GM21737 (cell line): ENCODE measurements around the gene PTPN3.

Experiments
- ATAC-seq: cut with Tn5 transposase; IDR thresholded peaks from one replicate; pipeline ENCODE4 v1.9.1; 2021; ENCODE audit warnings: mild to moderate bottlenecking, moderate library complexity; ENCODE audit not compliant: unreplicated experiment

PTPN3 gene

GRCh38 chr9:109504689-109505088 lies 6.6 kb upstream of the PTPN3 start:
- no peak for ATAC-seq

- no peak for ATAC-seq
These were observed 2.4 kb upstream of the PTPN3 start for GRCh38 chr9:109500421-109500974.

GRCh38 chr9:109499631-109500410 lies 1.7 kb upstream of the PTPN3 start:
- no peak for ATAC-seq

GRCh38 chr9:109499093-109499630 lies 1.1 kb upstream of the PTPN3 start:
- no peak for ATAC-seq

GRCh38 chr9:109497226-109498153 lies 617 bp downstream of the PTPN3 start:
- no peak for ATAC-seq

- ATAC-seq, result no peak
These were observed 1.3 kb downstream of the PTPN3 start for GRCh38 chr9:109496841-109497225.

GRCh38 chr9:109496218-109496617 lies 1.9 kb downstream of the PTPN3 start:
- no peak for ATAC-seq

GRCh38 chr9:109493648-109494047 lies 4.5 kb downstream of the PTPN3 start:
- no peak for ATAC-seq

GRCh38 chr9:109491590-109491989 lies 6.5 kb downstream of the PTPN3 start:
- no peak for ATAC-seq

GRCh38 chr9:109488791-109489492 lies 9.2 kb downstream of the PTPN3 start:
- no peak for ATAC-seq

- no peak for ATAC-seq
These were observed 9.8 kb downstream of the PTPN3 start for GRCh38 chr9:109488351-109488750.

- no peak for ATAC-seq
These were observed 10.9 kb downstream of the PTPN3 start for GRCh38 chr9:109487247-109487646.

- ATAC-seq, result no peak
These were observed 14.2 kb downstream of the PTPN3 start for GRCh38 chr9:109483744-109484429.

GRCh38 chr9:109482391-109482916 lies 15.7 kb downstream of the PTPN3 start:
- no peak for ATAC-seq

- no peak for ATAC-seq
These were observed 16.3 kb downstream of the PTPN3 start for GRCh38 chr9:109481856-109482255.

- no peak for ATAC-seq
These were observed 18.3 kb downstream of the PTPN3 start for GRCh38 chr9:109479822-109480221.

- ATAC-seq, result no peak
These were observed 19.3 kb downstream of the PTPN3 start for GRCh38 chr9:109478665-109479380.

- no peak for ATAC-seq
These were observed 20.0 kb downstream of the PTPN3 start for GRCh38 chr9:109478051-109478563.
